Tibial artery (tissue), 4 donors: Measurements from ENCODE around the gene SLC45A2.
A peak's percentile ranks its signal among the peaks of the same experiment; 100 is the strongest.

Source experiments
- DNase-seq, 2 donors: peaks; one replicate each; pipeline ENCODE4 v3.0.0-alpha.2; 2019
- H3K27ac ChIP-seq, 2 donors: fragments of 200-600 bp; sonication (generic) in 1 of 2; 1 replicate in 1 of 2; 2 replicates in 1 of 2; pipeline ENCODE4 v1.5.1; 2018 to 2019; ENCODE audit warnings: mild to moderate bottlenecking in 1 of 2
- H3K27me3 ChIP-seq, 2 donors: fragments of 200-600 bp; sonication (generic) in 1 of 2; one replicate each; pipeline versions ENCODE4 v1.5.1 to v1.6.0; 2016 to 2019
- H3K36me3 ChIP-seq, 3 donors: fragments of 200-600 bp; sonication (generic) in 2 of 3; one replicate each; pipeline ENCODE4 v1.5.1; 2016 to 2019; ENCODE audit warnings: mild to moderate bottlenecking in 2 of 3
- H3K4me1 ChIP-seq, 4 donors: fragments of 200-600 bp; sonication (generic) in 2 of 4; 1 replicate in 3 of 4; 2 replicates in 1 of 4; pipeline ENCODE4 v1.5.1; 2016 to 2019
- H3K4me3 ChIP-seq, 2 donors: fragments of 200-600 bp; sonication (generic) in 1 of 2; 1 replicate in 1 of 2; 2 replicates in 1 of 2; pipeline ENCODE4 v1.5.1; 2018 to 2019; ENCODE audit warnings: mild to moderate bottlenecking in 2 of 2
- H3K9me3 ChIP-seq, 3 donors: fragments of 200-600 bp; sonication (generic) in 1 of 3; one replicate each; pipeline ENCODE4 v1.5.1; 2016 to 2019
- CTCF ChIP-seq, 2 experiments: fragments of 200-600 bp in 1 of 2; fragments of 450-650 bp in 1 of 2; IDR thresholded peaks; one replicate each; pipeline ENCODE4 v1.5.1; 2017 to 2019; ENCODE audit warnings: antibody characterized with exemption in 2 of 2, mild to moderate bottlenecking in 1 of 2, moderate library complexity in 1 of 2
- intact Hi-C: fragments of 100-400 bp; cut with DNase I; formaldehyde crosslinking; loops from one replicate; pipeline ENCODE4 v1.15.0; 2023; ENCODE audit warnings: low total_unique reads

Gene SLC45A2

GRCh38 chr5:34007201-34007620 lies 22.7 kb upstream of the SLC45A2 start:
- no peaks in the 10 kb centered on the region for H3K27me3 ChIP-seq
- no peaks in the 10 kb centered on the region for H3K9me3 ChIP-seq
- peak in 1 of 2 donors; percentile 26 for DNase-seq
- peak overlapping the region; percentile 89 to 90 for H3K27ac ChIP-seq
- peaks cover 0 to 9% (median 5%) of the 10 kb centered on the region in 3 donors for H3K36me3 ChIP-seq
- H3K4me1 ChIP-seq = peaks cover 0 to 19% (median 7%) of the 10 kb centered on the region in 4 donors
- peak overlapping the region; percentile 70 to 91 for H3K4me3 ChIP-seq
- intact Hi-C loops = no loop called here
- TF ChIP-seq CTCF (IDR thresholded peaks at IDR 0.05) = no peak

GRCh38 chr5:34005681-34006080 lies 21.2 kb upstream of the SLC45A2 start:
- H3K36me3 ChIP-seq = peaks cover 0 to 9% (median 5%) of the 10 kb centered on the region in 3 donors
- H3K27ac ChIP-seq = no peak overlapping the region
- DNase-seq = no peak
- H3K9me3 ChIP-seq = no peaks in the 10 kb centered on the region
- H3K4me3 ChIP-seq = no peak overlapping the region
- TF ChIP-seq CTCF (IDR thresholded peaks at IDR 0.05) = no peak
- peaks cover 0 to 19% (median 7%) of the 10 kb centered on the region in 4 donors for H3K4me1 ChIP-seq
- H3K27me3 ChIP-seq = no peaks in the 10 kb centered on the region
- intact Hi-C loops = no loop called here

DNA sequence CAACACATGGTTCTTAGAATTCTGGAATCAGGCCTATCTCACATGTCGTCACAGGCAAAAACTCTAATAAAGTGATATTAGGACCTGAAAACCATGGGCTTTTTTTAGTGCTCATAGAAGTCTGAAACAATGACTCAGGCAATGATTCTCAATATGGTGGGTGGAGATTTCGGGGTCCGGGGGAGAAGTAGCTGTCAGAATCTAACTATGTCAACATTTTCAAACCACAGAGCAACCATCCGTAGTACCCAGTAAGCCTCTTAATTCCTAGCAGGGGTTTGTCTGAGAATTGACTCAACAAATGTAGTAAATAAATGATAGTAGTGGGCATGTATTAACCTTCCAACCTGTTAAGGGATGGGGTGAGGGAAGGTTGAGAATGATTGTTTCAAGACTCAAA lies 20.7 kb upstream of the SLC45A2 start:
- peaks cover 0 to 19% (median 7%) of the 10 kb centered on the region in 4 donors for H3K4me1 ChIP-seq
- intact Hi-C loops = no loop called here
- H3K27ac ChIP-seq = no peak overlapping the region
- no peaks in the 10 kb centered on the region for H3K27me3 ChIP-seq
- no peak overlapping the region for H3K4me3 ChIP-seq
- no peak for DNase-seq
- TF ChIP-seq CTCF (IDR thresholded peaks at IDR 0.05) = no peak
- no peaks in the 10 kb centered on the region for H3K9me3 ChIP-seq
- H3K36me3 ChIP-seq = peaks cover 0 to 9% (median 5%) of the 10 kb centered on the region in 3 donors

- Histone ChIP-seq H3K9me3 (no peaks in the 10 kb centered on the region), H3K4me1 (peaks cover 0 to 17% (median 7%) of the 10 kb centered on the region in 4 donors), H3K27me3 (no peaks in the 10 kb centered on the region), H3K36me3 (peaks cover 0 to 9% (median 5%) of the 10 kb centered on the region in 3 donors), H3K4me3 (no peak overlapping the region), H3K27ac (no peak overlapping the region)
- TF ChIP-seq CTCF (IDR thresholded peaks at IDR 0.05) = no peak
- intact Hi-C loops = no loop called here
- no peak for DNase-seq
These were observed 19.4 kb upstream of the SLC45A2 start for GRCh38 chr5:34003941-34004340.

GRCh38 chr5:34002629-34003328 lies 18.3 kb upstream of the SLC45A2 start:
- H3K36me3 ChIP-seq = peaks cover 0 to 20% (median 5%) of the 10 kb centered on the region in 3 donors
- H3K9me3 ChIP-seq = no peaks in the 10 kb centered on the region
- no peak for TF ChIP-seq CTCF (IDR thresholded peaks at IDR 0.05)
- H3K27me3 ChIP-seq = no peaks in the 10 kb centered on the region
- no peak overlapping the region for H3K27ac ChIP-seq
- intact Hi-C loops = no loop called here
- H3K4me1 ChIP-seq = peaks cover 0 to 12% (median 7%) of the 10 kb centered on the region in 4 donors
- no peak for DNase-seq
- H3K4me3 ChIP-seq = no peak overlapping the region
